Endothelial cell of umbilical vein (primary cell): ENCODE data around the gene PLPP7. TPM values are rescaled to one million over a fixed set of nuclear protein-coding genes. Genes with fewer than 3 reads are reported as not detected.

Experiments
- BruUV-seq: library from RNA; stranded (reverse); fragments of 400-500 nt; replicated peaks from 2 replicates; lab custom pipeline; 2021; lab: Mats Ljungman, UMichigan
- CTCF ChIA-PET: fragments of 300-600, 350-600 bp; sonication (Branson Sonifier 250); formaldehyde crosslinking; loops from one replicate; lab custom pipeline; 2021; ENCODE audit warnings: antibody characterized with exemption, inconsistent platforms; lab: Charles Lee
- POLR2A ChIA-PET: fragments of 300-600, 350-600 bp; sonication (Branson Sonifier 250); formaldehyde crosslinking; loops from one replicate; lab custom pipeline; 2021; ENCODE audit warnings: antibody characterized with exemption, inconsistent platforms; lab: Charles Lee
- DNase-seq: peaks from one replicate; pipeline ENCODE4 v3.0.0-alpha.2; 2011; ENCODE audit warnings: low read depth, low spot score
- FAIRE-seq: peaks from 2 replicates; lab custom pipeline; 2011; peaks lifted over from hg19 to GRCh38; lab: Jason Lieb, UNC
- H2AFZ ChIP-seq: 2 replicates; pipeline ENCODE4 v1.6.0; 2012; ENCODE audit warnings: low read depth, low read length, control low read depth, inconsistent platforms
- H3K27ac ChIP-seq: 2 replicates; pipeline ENCODE4 v1.5.1; 2011; ENCODE audit warnings: low read depth, mild to moderate bottlenecking, control low read depth, low read length, moderate library complexity; ENCODE audit not compliant: insufficient read depth
- H3K27me3 ChIP-seq, 2 experiments: 2 replicates each; pipeline versions ENCODE4 v1.6.0 to v1.6.1; 2011; ENCODE audit warnings: low read length in 2 of 2, mixed read lengths in 1 of 2; ENCODE audit not compliant: control insufficient read depth in 2 of 2, insufficient read depth in 2 of 2
- H3K36me3 ChIP-seq, 2 experiments: 2 replicates in 1 of 2; 3 replicates in 1 of 2; pipeline ENCODE4 v1.5.1; 2011; ENCODE audit warnings: low read length in 2 of 2, mild to moderate bottlenecking in 1 of 2, moderate library complexity in 1 of 2; ENCODE audit not compliant: control insufficient read depth in 2 of 2, insufficient read depth in 2 of 2; ENCODE audit errors: extremely low read depth in 1 of 2
- H3K4me1 ChIP-seq: 3 replicates; pipeline ENCODE4 v1.5.1; 2011; ENCODE audit warnings: mild to moderate bottlenecking, low read length; ENCODE audit not compliant: control insufficient read depth, insufficient read depth; ENCODE audit errors: extremely low read depth
- H3K4me2 ChIP-seq: 2 replicates; pipeline ENCODE4 v1.6.1; 2011; ENCODE audit warnings: low read length, control low read depth, mixed read lengths; ENCODE audit not compliant: insufficient read depth
- H3K4me3 ChIP-seq, 3 experiments: fragments of 200-600 bp in 1 of 3; sonication (generic), shearing (Covaris generic) in 1 of 3; replicated peaks in 1 of 3; 2 replicates each; pipeline ENCODE4 v1.5.1; 2011 to 2016; ENCODE audit warnings: control low read depth in 3 of 3, low read length in 3 of 3, mild to moderate bottlenecking in 2 of 3, inconsistent platforms in 1 of 3, low read depth in 1 of 3, moderate library complexity in 1 of 3; ENCODE audit not compliant: insufficient read depth in 1 of 3
- H3K79me2 ChIP-seq: 2 replicates; pipeline ENCODE4 v1.6.0; 2012; ENCODE audit warnings: low read length, inconsistent platforms; ENCODE audit not compliant: control insufficient read depth, insufficient read depth
- H3K9ac ChIP-seq: replicated peaks from 2 replicates; pipeline ENCODE3; 2011; ENCODE audit warnings: low read length, control low read depth; ENCODE audit not compliant: insufficient read depth; ENCODE audit errors: extremely low read depth
- H3K9me1 ChIP-seq: replicated peaks from 3 replicates; pipeline ENCODE4 v1.6.0; 2011; ENCODE audit warnings: mild to moderate bottlenecking, low read length; ENCODE audit not compliant: control insufficient read depth, insufficient read depth; ENCODE audit errors: extremely low read depth
- H3K9me3 ChIP-seq: replicated peaks from 2 replicates; pipeline ENCODE4 v1.5.1; 2012; ENCODE audit warnings: low read length, inconsistent platforms; ENCODE audit not compliant: control insufficient read depth, insufficient read depth
- H4K20me1 ChIP-seq: replicated peaks from 2 replicates; pipeline ENCODE3; 2011; ENCODE audit warnings: mild to moderate bottlenecking, low read length; ENCODE audit not compliant: control insufficient read depth, insufficient read depth; ENCODE audit errors: extremely low read depth
- CTCF ChIP-seq, 2 donors: IDR thresholded peaks; 1 replicate in 1 of 2; 2 replicates in 1 of 2; pipeline ENCODE4 v1.5.1; 2011; ENCODE audit warnings: low read length in 2 of 2, mild to moderate bottlenecking in 2 of 2, moderate library complexity in 2 of 2, control low read depth in 1 of 2, inconsistent platforms in 1 of 2, low read depth in 1 of 2; ENCODE audit not compliant: insufficient read depth in 1 of 2; ENCODE audit errors: extremely low read depth in 1 of 2
- EZH2 ChIP-seq: IDR thresholded peaks from 2 replicates; pipeline ENCODE4 v1.6.1; 2012; ENCODE audit warnings: borderline replicate concordance, low read depth, mild to moderate bottlenecking, moderate library complexity, low read length, inconsistent platforms; ENCODE audit not compliant: severe bottlenecking
- FOS ChIP-seq: IDR thresholded peaks from 2 replicates; pipeline ENCODE4 v1.6.1; 2011; ENCODE audit warnings: mild to moderate bottlenecking, low read length, moderate library complexity, borderline replicate concordance; ENCODE audit not compliant: insufficient read depth
- GATA2 ChIP-seq: IDR thresholded peaks from 2 replicates; pipeline ENCODE4 v1.7.0; 2011; ENCODE audit warnings: low read depth, mild to moderate bottlenecking, moderate library complexity, mixed read lengths, low read length; ENCODE audit not compliant: insufficient read length, insufficient read depth
- JUN ChIP-seq: IDR thresholded peaks from 2 replicates; pipeline ENCODE4 v1.6.1; 2011; ENCODE audit warnings: borderline replicate concordance, low read depth; ENCODE audit not compliant: insufficient read length, insufficient read depth
- MAX ChIP-seq: IDR thresholded peaks from 2 replicates; pipeline ENCODE4 v1.6.1; 2011; ENCODE audit not compliant: insufficient read depth, insufficient read length
- MYC ChIP-seq: IDR thresholded peaks from one replicate; pipeline ENCODE4 v1.6.1; 2011; ENCODE audit warnings: mild to moderate bottlenecking, low read depth, low read length
- POLR2A ChIP-seq: IDR thresholded peaks from 2 replicates; pipeline ENCODE4 v1.6.1; 2012; ENCODE audit warnings: low read depth, mild to moderate bottlenecking, control low read depth, low read length
- POLR2AphosphoS5 ChIP-seq: IDR thresholded peaks from 2 replicates; pipeline ENCODE4 v1.6.1; 2012; ENCODE audit warnings: low read depth, mild to moderate bottlenecking, control low read depth, low read length, moderate library complexity; ENCODE audit not compliant: insufficient read depth
- dilution Hi-C: fragments of 300-500 bp; cut with MboI; formaldehyde crosslinking; loops from one replicate; pipeline ENCODE4 v1.15.0; 2019; ENCODE audit warnings: low sequenced_read_pairs; ENCODE audit not compliant: extremely low pct_ligation_motif_present
- intact Hi-C: fragments of 100-400 bp; cut with micrococcal nuclease; formaldehyde crosslinking; loops from one replicate; pipeline ENCODE4 v1.10.0; 2022
- polyA plus RNA-seq, 4 experiments: library from polyadenylated mRNA; depleted of rRNA in 3 of 4; stranded (reverse) in 3 of 4; unstranded in 1 of 4; fragments of >200 nt; gene quantifications; 2 replicates each; pipeline versions ENCODE4 v1.2.1 to v1.2.3, GENCODE V29; 2011 to 2012; ENCODE audit warnings: missing spikeins in 1 of 4
- total RNA-seq: library from RNA; stranded (reverse); gene quantifications from 2 replicates; pipeline ENCODE4 v1.2.3, GENCODE V29; 2021

The PLPP7 gene
- total and polyA plus RNA-seq, 2 donors (not counting 3 experiments of a cell fraction or from before 2014, with no cell fraction given), result 2.1 to 2.7 TPM

GRCh38 chr9:131358556-131358955, 69.0 kb downstream of the PLPP7 start:
- intact Hi-C loops, result no loop called here
- POLR2A ChIA-PET, result no interaction called here
- no TSS peak for BruUV-seq

More at GRCh38 chr9:131358556-131358955, 69.0 kb downstream of the PLPP7 start:
- Histone ChIP-seq H3K9me3 (no peaks in the 10 kb centered on the region), H3K36me3 (no peaks in the 10 kb centered on the region), H3K4me1 (no peaks in the 10 kb centered on the region), H2AFZ (no peak overlapping the region), H3K9me1 (no peaks in the 10 kb centered on the region), H3K27ac (no peak overlapping the region), H3K79me2 (no peaks in the 10 kb centered on the region), H4K20me1 (no peaks in the 10 kb centered on the region), H3K4me3 (no peak overlapping the region), H3K4me2 (no peak overlapping the region), H3K27me3 (peaks cover 0 to 2% of the 10 kb centered on the region in 2 experiments), H3K9ac (no peak overlapping the region)
- no peak for TF ChIP-seq CTCF (IDR thresholded peaks at IDR 0.05; ENCODE audit: extremely low read depth in 1 of 2, insufficient read depth in 1 of 2, low read depth in 1 of 2, low read length in 2 of 2)
- TF ChIP-seq JUN, result no peak
- TF ChIP-seq MYC, result no peak
- no peak for TF ChIP-seq POLR2AphosphoS5
- no peak for TF ChIP-seq POLR2A
- no peak for TF ChIP-seq GATA2
- TF ChIP-seq FOS, result no peak
- TF ChIP-seq EZH2, result no peak
- no peak for TF ChIP-seq MAX
- CTCF ChIA-PET, result interaction anchor here (1.2 to 4.1 kb wide), 2 partner anchors 9 to 22 kb away, joined by 3 to 20 read pairs; no protein-coding TSS in a partner anchor
- FAIRE-seq, result no peak
- dilution Hi-C loops, result no loop called here
- DNase-seq, result no peak

Other genes with a start within 250 kb of the PLPP7 start
- 35.3 and 39.7 TPM in 2 replicates for gene AIF1L, start 193.2 kb upstream of the PLPP7 start, total RNA-seq
- 17.8 and 19.8 TPM in 2 replicates for gene AIF1L, start 193.2 kb upstream of the PLPP7 start, polyA plus RNA-seq
- 58.1 and 65.9 TPM in 2 replicates for gene NUP214, start 164.1 kb upstream of the PLPP7 start, total RNA-seq
- 28.7 and 31.1 TPM in 2 replicates for gene NUP214, start 164.1 kb upstream of the PLPP7 start, polyA plus RNA-seq
- 26.6 and 34.0 TPM in 2 replicates for gene FAM78A, start 13.2 kb upstream of the PLPP7 start, total RNA-seq
- 37.4 and 45.9 TPM in 2 replicates for gene FAM78A, start 13.2 kb upstream of the PLPP7 start, polyA plus RNA-seq
- gene PRRC2B, start 104.4 kb downstream of the PLPP7 start, total RNA-seq, result 248 and 256 TPM in 2 replicates
- gene PRRC2B, start 104.4 kb downstream of the PLPP7 start, polyA plus RNA-seq, result 35.6 and 38.5 TPM in 2 replicates
- gene POMT1, start 213.2 kb downstream of the PLPP7 start, total RNA-seq, result 39.1 and 44.7 TPM in 2 replicates
- 53.9 and 55.6 TPM in 2 replicates for gene POMT1, start 213.2 kb downstream of the PLPP7 start, polyA plus RNA-seq
- gene UCK1, start 241.5 kb downstream of the PLPP7 start, total RNA-seq, result 23.6 and 24.1 TPM in 2 replicates
- gene UCK1, start 241.5 kb downstream of the PLPP7 start, polyA plus RNA-seq, result 28.0 and 30.1 TPM in 2 replicates